SK-N-SH treated with all-trans-retinoic acid at 6 μM for 48 hours (cell line): Measurements from ENCODE around the gene KIF20A.
"Not testable (repeated sequence)": the region's sequence is repeated elsewhere in the genome, so short reads cannot be mapped to it uniquely, and the experiment has no call there.

Experiments used
- TCF4 ChIP-seq: fragments of 250-450 bp; sonication (Bioruptor Pico); IDR thresholded peaks from 2 replicates; pipeline ENCODE4 v1.8.0; 2021; ENCODE audit warnings: mild to moderate bottlenecking, moderate library complexity, borderline replicate concordance
- ZFP3 ChIP-seq: fragments of 250-450 bp; sonication (Bioruptor Pico); IDR thresholded peaks from 2 replicates; pipeline ENCODE4 v1.5.0; 2020; ENCODE audit warnings: mild to moderate bottlenecking, moderate library complexity
- TF ChIP-seq, protein P1 (sequence below): fragments of 250-450 bp; sonication (Bioruptor Pico); IDR thresholded peaks from 2 replicates; pipeline ENCODE4 v1.5.0; 2020; ENCODE audit warnings: mild to moderate bottlenecking, moderate library complexity
- TF ChIP-seq, protein P2 (sequence below): fragments of 250-450 bp; sonication (Bioruptor Pico); IDR thresholded peaks from 2 replicates; pipeline ENCODE4 v1.5.1; 2020; ENCODE audit warnings: low read depth, mild to moderate bottlenecking, moderate library complexity
- TF ChIP-seq, protein P3 (sequence below): fragments of 250-450 bp; sonication (Bioruptor Pico); IDR thresholded peaks from 2 replicates; pipeline ENCODE4 v1.8.0; 2020; ENCODE audit warnings: mild to moderate bottlenecking, moderate library complexity, borderline replicate concordance
- TF ChIP-seq, protein P4 (sequence below): fragments of 250-450 bp; sonication (Bioruptor Pico); IDR thresholded peaks from 2 replicates; pipeline ENCODE4 v1.8.0; 2021; ENCODE audit warnings: low read depth, mild to moderate bottlenecking, moderate library complexity, borderline replicate concordance

DNA sequence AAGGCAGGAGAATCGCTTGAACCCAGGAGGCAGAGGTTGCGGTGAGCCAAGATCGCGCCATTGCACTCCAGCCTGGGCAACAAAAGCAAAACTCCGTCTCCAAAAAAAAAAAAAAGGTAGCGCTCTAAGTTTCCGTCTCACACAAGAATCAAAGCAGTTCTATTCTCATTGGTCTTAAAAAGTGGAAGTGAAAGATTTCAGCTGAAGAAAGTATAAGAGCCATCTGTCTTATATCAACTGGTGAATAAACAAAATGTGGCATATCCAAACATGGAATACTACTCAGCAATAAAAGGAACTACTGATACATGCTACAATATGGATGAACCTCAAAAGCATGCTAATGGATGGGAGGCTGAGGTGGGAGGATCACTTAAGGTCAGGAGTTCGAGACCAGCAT lies 14.9 kb downstream of the KIF20A start:
- TF ChIP-seq, protein P1, sequence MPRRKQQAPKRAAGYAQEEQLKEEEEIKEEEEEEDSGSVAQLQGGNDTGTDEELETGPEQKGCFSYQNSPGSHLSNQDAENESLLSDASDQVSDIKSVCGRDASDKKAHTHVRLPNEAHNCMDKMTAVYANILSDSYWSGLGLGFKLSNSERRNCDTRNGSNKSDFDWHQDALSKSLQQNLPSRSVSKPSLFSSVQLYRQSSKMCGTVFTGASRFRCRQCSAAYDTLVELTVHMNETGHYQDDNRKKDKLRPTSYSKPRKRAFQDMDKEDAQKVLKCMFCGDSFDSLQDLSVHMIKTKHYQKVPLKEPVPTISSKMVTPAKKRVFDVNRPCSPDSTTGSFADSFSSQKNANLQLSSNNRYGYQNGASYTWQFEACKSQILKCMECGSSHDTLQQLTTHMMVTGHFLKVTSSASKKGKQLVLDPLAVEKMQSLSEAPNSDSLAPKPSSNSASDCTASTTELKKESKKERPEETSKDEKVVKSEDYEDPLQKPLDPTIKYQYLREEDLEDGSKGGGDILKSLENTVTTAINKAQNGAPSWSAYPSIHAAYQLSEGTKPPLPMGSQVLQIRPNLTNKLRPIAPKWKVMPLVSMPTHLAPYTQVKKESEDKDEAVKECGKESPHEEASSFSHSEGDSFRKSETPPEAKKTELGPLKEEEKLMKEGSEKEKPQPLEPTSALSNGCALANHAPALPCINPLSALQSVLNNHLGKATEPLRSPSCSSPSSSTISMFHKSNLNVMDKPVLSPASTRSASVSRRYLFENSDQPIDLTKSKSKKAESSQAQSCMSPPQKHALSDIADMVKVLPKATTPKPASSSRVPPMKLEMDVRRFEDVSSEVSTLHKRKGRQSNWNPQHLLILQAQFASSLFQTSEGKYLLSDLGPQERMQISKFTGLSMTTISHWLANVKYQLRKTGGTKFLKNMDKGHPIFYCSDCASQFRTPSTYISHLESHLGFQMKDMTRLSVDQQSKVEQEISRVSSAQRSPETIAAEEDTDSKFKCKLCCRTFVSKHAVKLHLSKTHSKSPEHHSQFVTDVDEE (CRISPR knock-in tag), result not testable (repeated sequence)
- TF ChIP-seq TCF4, ZFP3 (CRISPR knock-in tag): not testable (repeated sequence)
- TF ChIP-seq, protein P2, sequence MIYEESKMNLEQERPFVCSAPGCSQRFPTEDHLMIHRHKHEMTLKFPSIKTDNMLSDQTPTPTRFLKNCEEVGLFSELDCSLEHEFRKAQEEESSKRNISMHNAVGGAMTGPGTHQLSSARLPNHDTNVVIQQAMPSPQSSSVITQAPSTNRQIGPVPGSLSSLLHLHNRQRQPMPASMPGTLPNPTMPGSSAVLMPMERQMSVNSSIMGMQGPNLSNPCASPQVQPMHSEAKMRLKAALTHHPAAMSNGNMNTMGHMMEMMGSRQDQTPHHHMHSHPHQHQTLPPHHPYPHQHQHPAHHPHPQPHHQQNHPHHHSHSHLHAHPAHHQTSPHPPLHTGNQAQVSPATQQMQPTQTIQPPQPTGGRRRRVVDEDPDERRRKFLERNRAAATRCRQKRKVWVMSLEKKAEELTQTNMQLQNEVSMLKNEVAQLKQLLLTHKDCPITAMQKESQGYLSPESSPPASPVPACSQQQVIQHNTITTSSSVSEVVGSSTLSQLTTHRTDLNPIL, result not testable (repeated sequence)
- TF ChIP-seq, protein P3, sequence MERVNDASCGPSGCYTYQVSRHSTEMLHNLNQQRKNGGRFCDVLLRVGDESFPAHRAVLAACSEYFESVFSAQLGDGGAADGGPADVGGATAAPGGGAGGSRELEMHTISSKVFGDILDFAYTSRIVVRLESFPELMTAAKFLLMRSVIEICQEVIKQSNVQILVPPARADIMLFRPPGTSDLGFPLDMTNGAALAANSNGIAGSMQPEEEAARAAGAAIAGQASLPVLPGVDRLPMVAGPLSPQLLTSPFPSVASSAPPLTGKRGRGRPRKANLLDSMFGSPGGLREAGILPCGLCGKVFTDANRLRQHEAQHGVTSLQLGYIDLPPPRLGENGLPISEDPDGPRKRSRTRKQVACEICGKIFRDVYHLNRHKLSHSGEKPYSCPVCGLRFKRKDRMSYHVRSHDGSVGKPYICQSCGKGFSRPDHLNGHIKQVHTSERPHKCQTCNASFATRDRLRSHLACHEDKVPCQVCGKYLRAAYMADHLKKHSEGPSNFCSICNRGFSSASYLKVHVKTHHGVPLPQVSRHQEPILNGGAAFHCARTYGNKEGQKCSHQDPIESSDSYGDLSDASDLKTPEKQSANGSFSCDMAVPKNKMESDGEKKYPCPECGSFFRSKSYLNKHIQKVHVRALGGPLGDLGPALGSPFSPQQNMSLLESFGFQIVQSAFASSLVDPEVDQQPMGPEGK (CRISPR knock-in tag), result not testable (repeated sequence)
- TF ChIP-seq, protein P4, sequence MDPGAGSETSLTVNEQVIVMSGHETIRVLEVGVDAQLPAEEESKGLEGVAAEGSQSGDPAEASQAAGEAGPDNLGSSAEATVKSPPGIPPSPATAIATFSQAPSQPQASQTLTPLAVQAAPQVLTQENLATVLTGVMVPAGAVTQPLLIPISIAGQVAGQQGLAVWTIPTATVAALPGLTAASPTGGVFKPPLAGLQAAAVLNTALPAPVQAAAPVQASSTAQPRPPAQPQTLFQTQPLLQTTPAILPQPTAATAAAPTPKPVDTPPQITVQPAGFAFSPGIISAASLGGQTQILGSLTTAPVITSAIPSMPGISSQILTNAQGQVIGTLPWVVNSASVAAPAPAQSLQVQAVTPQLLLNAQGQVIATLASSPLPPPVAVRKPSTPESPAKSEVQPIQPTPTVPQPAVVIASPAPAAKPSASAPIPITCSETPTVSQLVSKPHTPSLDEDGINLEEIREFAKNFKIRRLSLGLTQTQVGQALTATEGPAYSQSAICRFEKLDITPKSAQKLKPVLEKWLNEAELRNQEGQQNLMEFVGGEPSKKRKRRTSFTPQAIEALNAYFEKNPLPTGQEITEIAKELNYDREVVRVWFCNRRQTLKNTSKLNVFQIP (CRISPR knock-in tag), result not testable (repeated sequence)
